Hepatocyte (in vitro differentiated cells): ENCODE results near the gene SCFD1.

ENCODE experiments used
- CTCF ChIP-seq: fragments of 200-600 bp; sonication (generic); IDR thresholded peaks from 2 replicates; pipeline ENCODE4 v1.5.1; 2016; ENCODE audit warnings: antibody characterized with exemption, mild to moderate bottlenecking; ENCODE audit not compliant: poor library complexity
- EZH2 ChIP-seq: fragments of 200-600 bp; sonication (generic); IDR thresholded peaks from 2 replicates; pipeline ENCODE4 v1.6.1; 2016; ENCODE audit warnings: antibody characterized with exemption, mild to moderate bottlenecking, borderline replicate concordance

- TF ChIP-seq CTCF (peak; percentile 39), EZH2 (no peak)
Measured at GRCh38 chr14:30681752-30682355, 59.7 kb downstream of the SCFD1 start.
